Measurements from ENCODE around the gene SYTL5. TPM values are rescaled to one million over a fixed set of nuclear protein-coding genes. Genes with fewer than 3 reads are reported as not detected.

SYTL5 gene
- total and polyA plus RNA-seq, 2 experiments from 2014 or later, result 0.23 to 0.35 TPM

GRCh38 chrX:38127961-38128360, 121.6 kb downstream of the SYTL5 start:
- ATAC-seq (no peak), DNase-seq (ENCODE audit: low spot score) (no peak)
- Mint-ChIP-seq H3K9me3 (no peaks in the 10 kb centered on the region), H3K27me3 (ENCODE audit: insufficient read depth, low read depth, poor library complexity) (no peaks in the 10 kb centered on the region), H3K4me3 (no peak overlapping the region), H3K27ac (no peak overlapping the region), H3K36me3 (ENCODE audit: low read depth) (no peaks in the 10 kb centered on the region), H3K4me1 (no peaks in the 10 kb centered on the region)
- H3F3A ChIP-seq (replicated peaks; ENCODE audit: low read depth), result no peaks in the 10 kb centered on the region
- H3K4me2 ChIP-seq, result no peak overlapping the region
- no peaks in the 10 kb centered on the region for H3K9me2 ChIP-seq (ENCODE audit: insufficient read depth)
- no peak overlapping the region for H3K27ac ChIP-seq (ENCODE audit: low read depth)
- no peaks in the 10 kb centered on the region for H3K36me3 ChIP-seq (ENCODE audit: insufficient read depth)
- no peak overlapping the region for H2AFZ ChIP-seq
- no peaks in the 10 kb centered on the region for H3K4me1 ChIP-seq (ENCODE audit: insufficient read depth)
- no peaks in the 10 kb centered on the region for H3K79me2 ChIP-seq (replicated peaks; ENCODE audit: insufficient read depth)
- no peak for TF ChIP-seq ETS1 (IDR thresholded peaks at IDR 0.05)
- TF ChIP-seq JUNB (IDR thresholded peaks at IDR 0.05; ENCODE audit: unreplicated experiment), result no peak
- TF ChIP-seq POLR2AphosphoS5 (IDR thresholded peaks at IDR 0.05; ENCODE audit: low read depth), result no peak
- TF ChIP-seq ZNF331 (CRISPR knock-in tag; IDR thresholded peaks at IDR 0.05; ENCODE audit: low read depth), result no peak
- TF ChIP-seq STAT1 (IDR thresholded peaks at IDR 0.05; ENCODE audit: unreplicated experiment), result no peak
- no peak for TF ChIP-seq EZH2 (IDR thresholded peaks at IDR 0.05; ENCODE audit: low read depth, unreplicated experiment)
- no peak for TF ChIP-seq CTCF (conservative IDR thresholded peaks at IDR 0.05; ENCODE audit: low read depth in 2 of 2)
- no peak for TF ChIP-seq ZNF462 (CRISPR knock-in tag; IDR thresholded peaks at IDR 0.05)
- no peak for TF ChIP-seq EZH2phosphoT487 (IDR thresholded peaks at IDR 0.05; ENCODE audit: unreplicated experiment)
- TF ChIP-seq CREB1 (CRISPR knock-in tag; IDR thresholded peaks at IDR 0.05; ENCODE audit: low read depth), result no peak
- TF ChIP-seq NANOG (IDR thresholded peaks at IDR 0.05; ENCODE audit: borderline replicate concordance), result no peak
- no peak overlapping the region for H3K4me3 ChIP-seq
- no peaks in the 10 kb centered on the region for H3K27me3 ChIP-seq (ENCODE audit: insufficient read depth)
- H4K20me1 ChIP-seq (replicated peaks; ENCODE audit: insufficient read depth), result no peaks in the 10 kb centered on the region

All from GM23338 (cell line).